IMR-90 (cell line): ENCODE data around the gene HOXB1. TPM values are rescaled to one million over a fixed set of nuclear protein-coding genes. Genes with fewer than 3 reads are reported as not detected.

Source experiments
- ATAC-seq: fragments of 200-7000 bp; cut with Tn5 transposase; 2 replicates; pipeline ENCODE4 v1.9.1; 2020; ENCODE audit warnings: low read depth, mild to moderate bottlenecking, moderate library complexity
- BruUV-seq: library from RNA; stranded (reverse); fragments of 400-500 nt; replicated peaks from 2 replicates; lab custom pipeline; 2021; lab: Mats Ljungman, UMichigan
- CTCF ChIA-PET: fragments of 300-600 bp; formaldehyde crosslinking; extraction: SDS; loops from one replicate; lab custom pipeline; 2021; ENCODE audit warnings: antibody characterized with exemption; lab: Yijun Ruan, JAX
- POLR2A ChIA-PET: fragments of 300-600 bp; sonication (Branson Sonifier 250); formaldehyde crosslinking; loops from one replicate; lab custom pipeline; 2022; ENCODE audit warnings: antibody characterized with exemption; ENCODE audit not compliant: unreplicated experiment; lab: Charles Lee
- DNase-seq: peaks from one replicate; pipeline ENCODE4 v3.0.0; 2013
- H2AFZ ChIP-seq: replicated peaks from 2 replicates; pipeline ENCODE3; 2013; ENCODE audit warnings: low read length, mild to moderate bottlenecking; ENCODE audit not compliant: poor library complexity
- H2AK5ac ChIP-seq: 2 replicates; pipeline ENCODE4 v1.6.1; 2013; ENCODE audit warnings: low read depth, low read length, inconsistent platforms
- H2AK9ac ChIP-seq: replicated peaks from 2 replicates; pipeline ENCODE3; 2013; ENCODE audit warnings: mild to moderate bottlenecking, low read depth, low read length, moderate library complexity; ENCODE audit not compliant: poor library complexity
- H2BK120ac ChIP-seq: 2 replicates; pipeline ENCODE4 v1.6.1; 2013; ENCODE audit warnings: low read depth, low read length, inconsistent platforms
- H2BK15ac ChIP-seq: 3 replicates; pipeline ENCODE4 v1.6.1; 2013; ENCODE audit warnings: low read depth, low read length, inconsistent platforms
- H2BK20ac ChIP-seq: 2 replicates; pipeline ENCODE4 v1.6.1; 2013; ENCODE audit warnings: low read depth, mild to moderate bottlenecking, inconsistent platforms, low read length, moderate library complexity
- H2BK5ac ChIP-seq: 2 replicates; pipeline ENCODE4 v1.6.1; 2013; ENCODE audit warnings: mild to moderate bottlenecking, low read depth, low read length, inconsistent platforms; ENCODE audit not compliant: poor library complexity, severe bottlenecking
- H3K14ac ChIP-seq: replicated peaks from 2 replicates; pipeline ENCODE4 v1.6.1; 2013; ENCODE audit warnings: low read depth, low read length, inconsistent platforms
- H3K18ac ChIP-seq: 2 replicates; pipeline ENCODE4 v1.6.1; 2013; ENCODE audit warnings: low read depth, low read length, control low read depth
- H3K23ac ChIP-seq: 2 replicates; pipeline ENCODE4 v1.6.1; 2013; ENCODE audit warnings: low read depth, low read length, inconsistent platforms
- H3K27ac ChIP-seq: 2 replicates; pipeline ENCODE4 v1.5.1; 2013; ENCODE audit warnings: mild to moderate bottlenecking, control low read depth, low read length; ENCODE audit not compliant: insufficient read depth
- H3K27me3 ChIP-seq: 2 replicates; pipeline ENCODE4 v1.6.1; 2013; ENCODE audit warnings: low read length; ENCODE audit not compliant: control insufficient read depth, insufficient read depth
- H3K36me3 ChIP-seq: 2 replicates; pipeline ENCODE4 v1.6.1; 2013; ENCODE audit warnings: low read length, mixed read lengths; ENCODE audit not compliant: control insufficient read depth, insufficient read depth
- H3K4ac ChIP-seq: 2 replicates; pipeline ENCODE4 v1.6.1; 2013; ENCODE audit warnings: low read depth, low read length, inconsistent platforms
- H3K4me1 ChIP-seq: 2 replicates; pipeline ENCODE4 v1.6.1; 2013; ENCODE audit warnings: low read length, mixed read lengths; ENCODE audit not compliant: control insufficient read depth, insufficient read depth
- H3K4me2 ChIP-seq: 2 replicates; pipeline ENCODE4 v1.6.1; 2013; ENCODE audit warnings: low read depth, mild to moderate bottlenecking, control low read depth, low read length, moderate library complexity
- H3K4me3 ChIP-seq: 2 replicates; pipeline ENCODE4 v1.5.1; 2013; ENCODE audit warnings: low read depth, mild to moderate bottlenecking, control low read depth, low read length, moderate library complexity; ENCODE audit not compliant: insufficient read depth
- H3K56ac ChIP-seq: 2 replicates; pipeline ENCODE4 v1.6.1; 2013; ENCODE audit warnings: low read length, inconsistent platforms; ENCODE audit not compliant: insufficient read depth; ENCODE audit errors: extremely low read depth
- H3K79me1 ChIP-seq, 2 experiments: 2 replicates each; pipeline ENCODE4 v1.6.1; 2013; ENCODE audit warnings: low read length in 2 of 2, inconsistent platforms in 1 of 2, low read depth in 1 of 2
- H3K9ac ChIP-seq: 2 replicates; pipeline ENCODE4 v1.6.1; 2013; ENCODE audit warnings: low read depth, low read length, control low read depth
- H3K9me1 ChIP-seq: 2 replicates; pipeline ENCODE4 v1.6.1; 2013; ENCODE audit warnings: low read length, inconsistent platforms; ENCODE audit not compliant: insufficient read depth
- H3K9me3 ChIP-seq: 2 replicates; pipeline ENCODE4 v1.6.1; 2013; ENCODE audit warnings: low read length; ENCODE audit not compliant: control insufficient read depth, insufficient read depth
- H4K20me1 ChIP-seq: 2 replicates; pipeline ENCODE4 v1.6.1; 2013; ENCODE audit warnings: low read length, inconsistent platforms; ENCODE audit not compliant: insufficient read depth
- H4K5ac ChIP-seq: 2 replicates; pipeline ENCODE4 v1.6.1; 2013; ENCODE audit warnings: mild to moderate bottlenecking, low read depth, low read length, control low read depth
- H4K8ac ChIP-seq, 2 experiments: 2 replicates each; pipeline ENCODE4 v1.6.1; 2013; ENCODE audit warnings: low read depth in 2 of 2, low read length in 2 of 2, control low read depth in 1 of 2, inconsistent platforms in 1 of 2
- H4K91ac ChIP-seq: 2 replicates; pipeline ENCODE4 v1.6.1; 2013; ENCODE audit warnings: low read depth, low read length, inconsistent platforms; ENCODE audit not compliant: insufficient read depth
- CEBPB ChIP-seq: IDR thresholded peaks from 2 replicates; pipeline ENCODE4 v1.6.1; 2012; ENCODE audit warnings: low read depth, low read length, improper control_type of control experiment
- CHD1 ChIP-seq: IDR thresholded peaks from 2 replicates; pipeline ENCODE4 v1.6.1; 2012; ENCODE audit warnings: low read depth, low read length, improper control_type of control experiment
- MAFK ChIP-seq: IDR thresholded peaks from 2 replicates; pipeline ENCODE4 v1.6.1; 2012; ENCODE audit warnings: low read depth, low read length, improper control_type of control experiment
- MAZ ChIP-seq: IDR thresholded peaks from 2 replicates; pipeline ENCODE4 v1.6.1; 2012; ENCODE audit warnings: low read depth, mild to moderate bottlenecking, low read length, improper control_type of control experiment, moderate library complexity, borderline replicate concordance
- MXI1 ChIP-seq: IDR thresholded peaks from 2 replicates; pipeline ENCODE4 v1.6.1; 2012; ENCODE audit warnings: low read depth, mild to moderate bottlenecking, low read length, moderate library complexity, borderline replicate concordance
- NFE2L2 ChIP-seq: fragments of 150-350 bp; IDR thresholded peaks from 2 replicates; pipeline ENCODE4 v1.6.1; 2016; ENCODE audit warnings: low read depth, mild to moderate bottlenecking, low read length
- POLR2A ChIP-seq: IDR thresholded peaks from 2 replicates; pipeline ENCODE4 v1.6.1; 2012; ENCODE audit warnings: mild to moderate bottlenecking, low read depth, low read length
- USF2 ChIP-seq: fragments of 150-350 bp; IDR thresholded peaks from 2 replicates; pipeline ENCODE4 v1.6.1; 2017; ENCODE audit warnings: mild to moderate bottlenecking, antibody characterized with exemption, low read length, low read depth
- WGBS, 2 experiments: methylation state at CpG; one replicate each; pipeline versions ENCODE4 v1.1.5 to v1.1.7; 2013; ENCODE audit warnings: missing lambda C conversion rate in 2 of 2; ENCODE audit not compliant: insufficient read length in 1 of 2; ENCODE audit errors: extremely low coverage in 2 of 2; 5-methylcytosine and 5-hydroxymethylcytosine counted together
- dilution Hi-C: fragments of 300-500 bp; cut with HindIII; formaldehyde crosslinking; loops from one replicate; pipeline ENCODE4 v1.14.3; 2018; ENCODE audit warnings: low sequenced_read_pairs; ENCODE audit not compliant: unreplicated experiment
- in situ Hi-C: fragments of 300-500 bp; cut with MboI; formaldehyde crosslinking; loops from 3 replicates; pipeline ENCODE4 v1.14.3; 2019; ENCODE audit warnings: low sequenced_read_pairs, inconsistent platforms, mixed read lengths
- intact Hi-C: fragments of 100-400 bp; cut with micrococcal nuclease; formaldehyde crosslinking; loops from 2 replicates; pipeline ENCODE4 v1.10.0; 2022
- polyA plus RNA-seq, 3 experiments: library from polyadenylated mRNA; depleted of rRNA; stranded (reverse); fragments of >200 nt; gene quantifications; 2 replicates each; pipeline ENCODE4 v1.2.3, GENCODE V29; 2012; ENCODE audit warnings: low replicate concordance in 1 of 3
- total RNA-seq: library from RNA; depleted of rRNA; stranded (reverse); fragments of >200 nt; gene quantifications from 2 replicates; pipeline ENCODE4 v1.2.3, GENCODE V29; 2012
- TF ChIP-seq, protein P1 (sequence below): conservative IDR thresholded peaks from 2 replicates; pipeline ENCODE4 v1.5.1; 2012; ENCODE audit warnings: mild to moderate bottlenecking, low read depth, low read length, improper control_type of control experiment

Gene HOXB1
- total and polyA plus RNA-seq, 2 of the 4 experiments (the other 2 are of a cell fraction): not detected

GRCh38 chr17:48520631-48521079 lies 10.2 kb downstream of the HOXB1 start:
- no CpG with 5 or more reads among the region's 1 CpG for WGBS, 2 experiments
- no peak overlapping the region for H3K4me2 ChIP-seq
- no peak overlapping the region for H2AK5ac ChIP-seq
- no peak overlapping the region for H4K5ac ChIP-seq
- dilution Hi-C loops: no loop called here
- BruUV-seq: no TSS peak
- intact Hi-C loops: no loop called here
- H3K18ac ChIP-seq: peak overlapping the region; percentile 7; the same call in 1 of the 2 replicates
- DNase-seq (peak; percentile 67), ATAC-seq (peak; percentile 50)
- no peak for TF ChIP-seq MAZ
- no peak for TF ChIP-seq MAFK
- no peak for TF ChIP-seq CHD1
- no peak for TF ChIP-seq MXI1
- TF ChIP-seq CEBPB: no peak
- TF ChIP-seq POLR2A: no peak
- no peak for TF ChIP-seq USF2
- no peak for TF ChIP-seq NFE2L2
- TF ChIP-seq, protein P1, sequence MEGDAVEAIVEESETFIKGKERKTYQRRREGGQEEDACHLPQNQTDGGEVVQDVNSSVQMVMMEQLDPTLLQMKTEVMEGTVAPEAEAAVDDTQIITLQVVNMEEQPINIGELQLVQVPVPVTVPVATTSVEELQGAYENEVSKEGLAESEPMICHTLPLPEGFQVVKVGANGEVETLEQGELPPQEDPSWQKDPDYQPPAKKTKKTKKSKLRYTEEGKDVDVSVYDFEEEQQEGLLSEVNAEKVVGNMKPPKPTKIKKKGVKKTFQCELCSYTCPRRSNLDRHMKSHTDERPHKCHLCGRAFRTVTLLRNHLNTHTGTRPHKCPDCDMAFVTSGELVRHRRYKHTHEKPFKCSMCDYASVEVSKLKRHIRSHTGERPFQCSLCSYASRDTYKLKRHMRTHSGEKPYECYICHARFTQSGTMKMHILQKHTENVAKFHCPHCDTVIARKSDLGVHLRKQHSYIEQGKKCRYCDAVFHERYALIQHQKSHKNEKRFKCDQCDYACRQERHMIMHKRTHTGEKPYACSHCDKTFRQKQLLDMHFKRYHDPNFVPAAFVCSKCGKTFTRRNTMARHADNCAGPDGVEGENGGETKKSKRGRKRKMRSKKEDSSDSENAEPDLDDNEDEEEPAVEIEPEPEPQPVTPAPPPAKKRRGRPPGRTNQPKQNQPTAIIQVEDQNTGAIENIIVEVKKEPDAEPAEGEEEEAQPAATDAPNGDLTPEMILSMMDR: no peak
- no peak overlapping the region for H4K91ac ChIP-seq
- H2AFZ ChIP-seq: no peak overlapping the region
- H3K23ac ChIP-seq: no peak overlapping the region
- no peaks in the 10 kb centered on the region for H3K9me3 ChIP-seq
- H3K27me3 ChIP-seq: peaks cover 17% of the 10 kb centered on the region
- peak overlapping the region; percentile 2; the same call in 1 of the 2 replicates for H2BK120ac ChIP-seq
- no peak overlapping the region; the same call in 1 of the 2 replicates for H3K14ac ChIP-seq
- peak overlapping the region; percentile 21; the same call in 1 of the 2 replicates for H2BK20ac ChIP-seq
- no peaks in the 10 kb centered on the region for H3K36me3 ChIP-seq
- H3K4me3 ChIP-seq: no peak overlapping the region
- peak overlapping the region; percentile 85; the same call in 1 of the 2 replicates for H3K4ac ChIP-seq
- no peak overlapping the region for H3K9ac ChIP-seq
- H3K79me1 ChIP-seq: no peaks in the 10 kb centered on the region
- H2BK5ac ChIP-seq: no peak overlapping the region
- no peak overlapping the region for H2AK9ac ChIP-seq
- peaks cover 16% of the 10 kb centered on the region for H3K4me1 ChIP-seq
- no peak overlapping the region for H3K56ac ChIP-seq
- no peaks in the 10 kb centered on the region for H4K20me1 ChIP-seq
- H2BK15ac ChIP-seq: peak overlapping the region; percentile 8; the same call in 1 of the 3 replicates
- in situ Hi-C loops: no loop called here
- ChIA-PET CTCF (no interaction called here), POLR2A (interaction anchor here (0.6 kb wide), 2 partner anchors 42 to 188 kb away, joined by 3 read pairs; no protein-coding TSS in a partner anchor)
- H4K8ac ChIP-seq: no peak overlapping the region; a peak in 1 of 4 replicates
- no peak overlapping the region for H3K27ac ChIP-seq
- peaks cover 5% of the 10 kb centered on the region for H3K9me1 ChIP-seq
